Transverse colon (tissue), 4 donors: ENCODE results near the gene TRAPPC14. TPM values are rescaled to one million over a fixed set of nuclear protein-coding genes. Genes with fewer than 3 reads are reported as not detected.
A peak's percentile ranks its signal among the peaks of the same experiment; 100 is the strongest.

Experiments used
- DNase-seq: peaks from one replicate; pipeline ENCODE4 v3.0.0-alpha.2; 2019
- H3K27ac ChIP-seq, 4 donors: fragments of 200-600 bp; sonication (generic); 2 replicates each; pipeline ENCODE4 v1.5.1; 2016 to 2018; ENCODE audit warnings: inconsistent platforms in 4 of 4
- H3K27me3 ChIP-seq: fragments of 200-600 bp; sonication (generic); 2 replicates; pipeline ENCODE4 v1.5.1; 2017; ENCODE audit warnings: inconsistent platforms
- H3K36me3 ChIP-seq, 4 donors: fragments of 200-600 bp; sonication (generic); 2 replicates each; pipeline ENCODE4 v1.5.1; 2017 to 2019; ENCODE audit warnings: inconsistent platforms in 4 of 4
- H3K4me1 ChIP-seq, 4 donors: fragments of 200-600 bp; sonication (generic); 2 replicates each; pipeline ENCODE4 v1.5.1; 2017 to 2020; ENCODE audit warnings: inconsistent platforms in 4 of 4
- H3K4me3 ChIP-seq, 4 donors: fragments of 200-600 bp; sonication (generic); 1 replicate in 1 of 4; 2 replicates in 3 of 4; pipeline versions ENCODE4 v1.5.1 to v1.6.1; 2017 to 2019; ENCODE audit warnings: inconsistent platforms in 4 of 4
- H3K9me3 ChIP-seq, 2 donors: fragments of 200-600 bp; sonication (generic); 2 replicates each; pipeline ENCODE4 v1.5.1; 2017 to 2019; ENCODE audit warnings: inconsistent platforms in 2 of 2
- EP300 ChIP-seq: sonication (generic); formaldehyde crosslinking; IDR thresholded peaks from one replicate; pipeline ENCODE4 v1.6.1; 2017; ENCODE audit warnings: antibody characterized with exemption, low read depth
- POLR2A ChIP-seq: fragments of 450-650 bp; IDR thresholded peaks from one replicate; pipeline ENCODE4 v1.6.1; 2016; ENCODE audit warnings: antibody characterized with exemption, mild to moderate bottlenecking, moderate library complexity
- POLR2AphosphoS5 ChIP-seq, 3 donors: sonication (generic); formaldehyde crosslinking; IDR thresholded peaks; one replicate each; pipeline ENCODE4 v1.6.1; 2016; ENCODE audit warnings: antibody characterized with exemption in 3 of 3
- WGBS, 2 donors: methylation state at CpG; one replicate each; pipeline ENCODE4 v1.1.5; 2018; ENCODE audit warnings: low coverage in 1 of 2; 5-methylcytosine and 5-hydroxymethylcytosine counted together
- in situ Hi-C, 4 donors: fragments of 200-750 bp; cut with MboI; loops; one replicate each; pipeline versions ENCODE4 v1.15.0 to v1.15.1; 2017; ENCODE audit warnings: low sequenced_read_pairs in 3 of 4, low pct_ligation_motif_present in 1 of 4, low pct_unique_long_range_greater_than_20kb in 1 of 4
- intact Hi-C: fragments of 100-400 bp; cut with DNase I; formaldehyde crosslinking; loops from one replicate; pipeline ENCODE4 v1.15.1; 2023; ENCODE audit warnings: low total_unique reads
- total RNA-seq, 4 donors: library from RNA; depleted of rRNA; stranded (reverse); fragments of >200 nt; gene quantifications; one replicate each; pipeline ENCODE4 v1.1.0, GENCODE V29; 2016
- TF ChIP-seq, protein P1 (sequence below), 5 experiments: fragments of 200-600 bp in 3 of 5; fragments of 450-650 bp in 2 of 5; sonication (generic) in 3 of 5; IDR thresholded peaks; 1 replicate in 2 of 5; 2 replicates in 3 of 5; pipeline ENCODE4 v1.5.1; 2016 to 2017; ENCODE audit warnings: antibody characterized with exemption in 5 of 5, inconsistent platforms in 3 of 5, mild to moderate bottlenecking in 2 of 5, moderate library complexity in 1 of 5

TRAPPC14 gene
- total RNA-seq, 4 donors from 2014 or later, result 43.5 to 111 (median 51.2) TPM

DNA sequence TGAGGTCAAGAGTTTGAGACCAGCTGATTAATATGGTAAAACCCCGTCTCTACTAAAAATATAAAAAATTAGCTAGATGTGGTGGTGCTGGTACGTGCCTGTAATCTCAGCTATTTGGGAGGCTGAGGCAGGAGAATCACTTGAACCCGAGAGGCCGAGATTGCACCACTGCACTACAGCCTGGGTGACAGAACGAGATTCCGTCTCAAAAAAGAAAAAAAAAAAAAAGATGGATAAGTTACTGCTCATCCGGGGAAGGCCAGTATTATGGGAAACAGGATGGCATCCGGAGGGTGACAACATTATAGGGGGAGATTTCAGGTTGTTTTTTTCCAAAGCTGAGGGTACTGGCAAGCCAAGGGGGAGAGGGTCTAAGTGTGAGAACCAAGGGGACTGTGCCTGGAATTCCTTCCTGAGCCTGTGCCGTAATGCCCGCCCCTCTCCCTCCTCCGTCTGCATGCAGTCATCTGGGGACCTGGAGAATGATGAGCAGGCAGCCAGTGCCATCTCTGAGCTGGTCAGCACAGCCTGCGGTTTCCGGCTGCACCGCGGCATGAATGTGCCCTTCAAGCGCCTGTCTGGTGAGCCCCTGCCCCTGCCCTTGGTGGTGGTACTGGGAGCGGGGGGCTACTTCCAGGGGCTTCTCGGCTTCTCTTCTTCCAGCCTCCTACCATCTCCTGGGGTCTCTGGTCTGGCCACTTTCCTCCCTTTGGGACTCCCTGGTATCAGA lies 5.4 kb downstream of the TRAPPC14 start:
- H3K27ac ChIP-seq, result peak overlapping the region; percentile 89 to 91 (median 90)
- 75 to 91% methylated on average over 8 to 18 of the region's 18 CpGs for WGBS, 2 donors
- peaks cover 0 to 6% (median 0%) of the 10 kb centered on the region in 4 donors for H3K36me3 ChIP-seq
- H3K27me3 ChIP-seq, result no peaks in the 10 kb centered on the region
- intact Hi-C loops (no loop called here), in situ Hi-C loops (no loop called here)
- TF ChIP-seq EP300, result no peak
- TF ChIP-seq POLR2AphosphoS5 (IDR thresholded peaks at IDR 0.05), result no peak
- no peaks in the 10 kb centered on the region for H3K9me3 ChIP-seq
- peaks cover 24 to 90% (median 59%) of the 10 kb centered on the region in 4 donors for H3K4me1 ChIP-seq
- DNase-seq, result no peak
- no peak overlapping the region for H3K4me3 ChIP-seq

DNA sequence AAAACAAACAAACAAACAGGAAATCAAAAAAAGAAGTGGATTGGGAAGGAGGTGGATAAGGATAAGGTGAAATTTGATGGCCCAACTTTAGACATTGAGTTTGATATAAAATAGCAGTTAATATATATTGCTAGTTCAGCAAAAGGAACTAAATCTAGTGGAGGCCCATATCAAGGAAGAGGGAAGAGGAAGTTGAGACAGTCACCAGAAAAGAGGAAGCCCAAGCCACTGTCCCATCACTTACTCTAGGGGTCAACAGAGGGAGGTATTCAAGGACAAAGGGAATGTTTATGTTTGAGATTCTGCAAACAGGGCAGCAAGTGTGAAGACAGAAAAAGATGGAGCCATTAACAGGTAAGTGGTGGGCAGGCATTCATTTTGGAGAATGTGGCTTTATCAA lies 6.1 kb downstream of the TRAPPC14 start:
- peaks cover 0 to 6% (median 0%) of the 10 kb centered on the region in 4 donors for H3K36me3 ChIP-seq
- intact Hi-C loops, result no loop called here
- in situ Hi-C loops, result no loop called here
- H3K4me1 ChIP-seq, result peaks cover 19 to 88% (median 53%) of the 10 kb centered on the region in 4 donors
- no peaks in the 10 kb centered on the region for H3K27me3 ChIP-seq
- H3K4me3 ChIP-seq, result no peak overlapping the region
- no peak for DNase-seq
- H3K27ac ChIP-seq, result peak overlapping the region; percentile 89 to 91 (median 90)
- TF ChIP-seq POLR2A (no peak), POLR2AphosphoS5 (IDR thresholded peaks at IDR 0.05) (no peak), EP300 (no peak)
- TF ChIP-seq, protein P1, sequence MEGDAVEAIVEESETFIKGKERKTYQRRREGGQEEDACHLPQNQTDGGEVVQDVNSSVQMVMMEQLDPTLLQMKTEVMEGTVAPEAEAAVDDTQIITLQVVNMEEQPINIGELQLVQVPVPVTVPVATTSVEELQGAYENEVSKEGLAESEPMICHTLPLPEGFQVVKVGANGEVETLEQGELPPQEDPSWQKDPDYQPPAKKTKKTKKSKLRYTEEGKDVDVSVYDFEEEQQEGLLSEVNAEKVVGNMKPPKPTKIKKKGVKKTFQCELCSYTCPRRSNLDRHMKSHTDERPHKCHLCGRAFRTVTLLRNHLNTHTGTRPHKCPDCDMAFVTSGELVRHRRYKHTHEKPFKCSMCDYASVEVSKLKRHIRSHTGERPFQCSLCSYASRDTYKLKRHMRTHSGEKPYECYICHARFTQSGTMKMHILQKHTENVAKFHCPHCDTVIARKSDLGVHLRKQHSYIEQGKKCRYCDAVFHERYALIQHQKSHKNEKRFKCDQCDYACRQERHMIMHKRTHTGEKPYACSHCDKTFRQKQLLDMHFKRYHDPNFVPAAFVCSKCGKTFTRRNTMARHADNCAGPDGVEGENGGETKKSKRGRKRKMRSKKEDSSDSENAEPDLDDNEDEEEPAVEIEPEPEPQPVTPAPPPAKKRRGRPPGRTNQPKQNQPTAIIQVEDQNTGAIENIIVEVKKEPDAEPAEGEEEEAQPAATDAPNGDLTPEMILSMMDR (IDR thresholded peaks at IDR 0.05), result no peak
- H3K9me3 ChIP-seq, result no peaks in the 10 kb centered on the region

DNA sequence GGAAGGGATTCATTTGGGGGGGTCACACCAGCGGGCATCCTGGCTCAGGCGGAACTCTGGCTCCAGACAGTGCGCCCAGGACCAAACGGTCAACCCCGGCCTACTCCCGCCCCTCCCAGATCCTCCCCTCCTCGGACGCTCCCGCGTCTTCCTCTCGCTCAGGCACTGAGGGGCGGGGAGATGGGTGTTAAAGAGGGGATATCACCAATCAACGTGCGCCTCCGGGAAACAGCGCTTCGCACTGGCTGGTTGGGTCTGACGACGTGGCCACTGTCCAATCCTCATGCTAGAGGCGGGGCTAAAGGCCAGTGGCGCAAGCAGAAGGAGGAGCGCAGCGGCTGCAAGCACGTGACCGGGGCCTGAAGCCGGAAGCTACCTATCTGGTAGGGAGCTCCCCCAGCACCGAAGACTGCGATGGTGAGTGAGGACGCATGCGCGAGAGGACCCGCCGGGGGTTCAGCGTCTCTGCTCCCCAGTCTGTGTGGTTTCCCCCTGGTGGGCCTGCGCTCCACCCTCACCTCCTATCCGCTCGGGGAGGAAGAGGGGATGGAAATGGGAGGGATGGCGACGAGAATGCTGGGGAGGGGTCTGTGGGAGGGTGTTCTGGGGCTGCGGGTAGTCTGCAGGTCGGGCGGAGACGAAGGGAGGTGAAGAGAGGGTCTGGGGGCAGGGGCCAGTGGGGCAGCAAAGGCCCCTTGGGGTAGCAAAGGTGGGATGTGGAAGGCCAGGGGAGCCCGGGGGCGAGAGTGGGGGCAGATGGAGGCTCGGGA lies 9.8 kb downstream of the TRAPPC14 start, which contains the start of gene LAMTOR4:
TSS of gene LAMTOR4 (plus strand) at position 360 of the 770 bp plus-strand sequence. CDS start at position 415, 55 bp downstream.
- no peaks in the 10 kb centered on the region for H3K9me3 ChIP-seq
- peak within 1 kb of the TSS; percentile 68 to 88 (median 78) for H3K4me3 ChIP-seq
- intact Hi-C loops (no loop called here), in situ Hi-C loops (no loop called here)
- H3K4me1 ChIP-seq, result peaks cover 3 to 51% (median 22%) of the 10 kb centered on the region in 4 donors
- H3K27me3 ChIP-seq, result no peaks in the 10 kb centered on the region
- DNase-seq, result peak; percentile 99
- 0 to 1% methylated on average over 28 to 43 of the region's 46 CpGs for WGBS, 2 donors
- H3K27ac ChIP-seq, result peak within 1 kb of the TSS; percentile 88 to 93 (median 91)
- TF ChIP-seq POLR2A (peak; percentile 94), POLR2AphosphoS5 (IDR thresholded peaks at IDR 0.05) (peak; percentile 85 to 96 (median 96)), EP300 (no peak)
- TF ChIP-seq, protein P1 (IDR thresholded peaks at IDR 0.05), result peak in 1 of 5 experiments; percentile 14
- H3K36me3 ChIP-seq, result no peaks in the 10 kb centered on the region

DNA sequence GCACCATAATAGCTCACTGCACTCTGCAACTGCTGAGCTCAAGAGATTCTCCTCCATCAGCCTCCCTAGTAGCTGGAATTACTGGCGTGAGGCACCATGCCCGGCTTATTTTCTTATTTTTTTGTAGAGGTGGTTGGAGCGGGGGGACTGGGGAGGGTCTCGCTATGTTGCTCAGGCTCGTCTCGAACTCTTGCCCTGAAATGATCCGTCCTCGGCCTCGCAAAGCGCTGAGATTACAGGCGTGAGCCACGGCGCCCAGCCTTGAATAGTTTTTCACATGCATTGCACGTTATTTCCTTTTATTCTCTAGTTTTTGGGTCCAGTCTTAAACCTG lies 10.3 kb downstream of the TRAPPC14 start:
- intact Hi-C loops (no loop called here), in situ Hi-C loops (no loop called here)
- Histone ChIP-seq H3K27me3 (no peaks in the 10 kb centered on the region), H3K4me1 (peaks cover 1 to 46% (median 17%) of the 10 kb centered on the region in 4 donors), H3K4me3 (peak overlapping the region in 3 of 4 donors; percentile 5 to 88 (median 76)), H3K27ac (peak overlapping the region; percentile 88 to 93 (median 91)), H3K9me3 (no peaks in the 10 kb centered on the region), H3K36me3 (no peaks in the 10 kb centered on the region)
- TF ChIP-seq, protein P1 (IDR thresholded peaks at IDR 0.05), result no peak
- no peak for TF ChIP-seq POLR2AphosphoS5 (IDR thresholded peaks at IDR 0.05)
- no peak for TF ChIP-seq POLR2A
- TF ChIP-seq EP300, result no peak
- 10 to 33% methylated on average over 3 to 14 of the region's 14 CpGs for WGBS, 2 donors
- no peak for DNase-seq
